Liver (tissue), 9 donors: Measurements from ENCODE around the gene RNF220. TPM values are rescaled to one million over a fixed set of nuclear protein-coding genes. Genes with fewer than 3 reads are reported as not detected.

ENCODE experiments used
- DNase-seq: peaks from one replicate; pipeline ENCODE4 v3.0.0-alpha.2; 2017; ENCODE audit warnings: low spot score
- H3K27ac ChIP-seq, 2 donors: one replicate each; pipeline ENCODE4 v1.7.0; 2013; ENCODE audit warnings: inconsistent platforms in 2 of 2, low read length in 2 of 2, control low read depth in 1 of 2, low read depth in 1 of 2, mild to moderate bottlenecking in 1 of 2
- H3K27me3 ChIP-seq, 4 donors: one replicate each; pipeline versions ENCODE4 v1.6.1 to v1.7.0; 2013; ENCODE audit warnings: low read length in 3 of 4, inconsistent platforms in 1 of 4, mild to moderate bottlenecking in 1 of 4, moderate library complexity in 1 of 4; ENCODE audit not compliant: control insufficient read depth in 4 of 4, insufficient read depth in 4 of 4
- H3K36me3 ChIP-seq, 4 donors: one replicate each; pipeline versions ENCODE4 v1.6.1 to v1.7.0; 2013; ENCODE audit warnings: low read length in 3 of 4, mild to moderate bottlenecking in 3 of 4, low read depth in 1 of 4, moderate library complexity in 1 of 4; ENCODE audit not compliant: control insufficient read depth in 4 of 4, insufficient read depth in 3 of 4
- H3K4me1 ChIP-seq, 4 donors: one replicate each; pipeline versions ENCODE4 v1.6.1 to v1.7.0; 2013; ENCODE audit warnings: low read length in 3 of 4, mild to moderate bottlenecking in 3 of 4, moderate library complexity in 1 of 4; ENCODE audit not compliant: control insufficient read depth in 4 of 4, insufficient read depth in 4 of 4
- H3K4me3 ChIP-seq, 3 donors: one replicate each; pipeline versions ENCODE4 v1.6.1 to v1.7.0; 2013; ENCODE audit warnings: low read length in 3 of 3, control low read depth in 1 of 3, low read depth in 1 of 3, mild to moderate bottlenecking in 1 of 3
- H3K9ac ChIP-seq, 2 donors: one replicate each; pipeline ENCODE4 v1.7.0; 2013; ENCODE audit warnings: low read length in 2 of 2, mild to moderate bottlenecking in 2 of 2, moderate library complexity in 2 of 2, control low read depth in 1 of 2, low read depth in 1 of 2
- H3K9me3 ChIP-seq, 4 donors: one replicate each; pipeline versions ENCODE4 v1.6.1 to v1.7.0; 2013; ENCODE audit warnings: low read length in 3 of 4; ENCODE audit not compliant: control insufficient read depth in 4 of 4
- ATF3 ChIP-seq: IDR thresholded peaks from 2 replicates; pipeline ENCODE4 v1.6.1; 2016; ENCODE audit warnings: antibody characterized with exemption
- CTCF ChIP-seq: fragments of 150-350 bp; IDR thresholded peaks from 2 replicates; pipeline ENCODE4 v1.5.1; 2017; ENCODE audit warnings: improper control_type of control experiment, low read depth, low read length; ENCODE audit not compliant: missing input control
- EGR1 ChIP-seq, 2 donors: IDR thresholded peaks; 2 replicates each; pipeline ENCODE4 v1.6.1; 2016 to 2018; ENCODE audit warnings: antibody characterized with exemption in 2 of 2, low read depth in 2 of 2
- FOXA1 ChIP-seq: IDR thresholded peaks from 2 replicates; pipeline ENCODE4 v1.6.1; 2016; ENCODE audit warnings: antibody characterized with exemption
- FOXA2 ChIP-seq: IDR thresholded peaks from 2 replicates; pipeline ENCODE4 v1.6.1; 2016; ENCODE audit warnings: antibody characterized with exemption
- GABPA ChIP-seq, 2 donors: IDR thresholded peaks in 1 of 2; conservative IDR thresholded peaks in 1 of 2; 2 replicates each; pipeline ENCODE4 v1.6.1; 2016; ENCODE audit warnings: antibody characterized with exemption in 2 of 2, mild to moderate bottlenecking in 1 of 2, moderate library complexity in 1 of 2
- HNF4A ChIP-seq, 2 donors: conservative IDR thresholded peaks; 2 replicates each; pipeline ENCODE4 v1.6.1; 2016; ENCODE audit warnings: antibody characterized with exemption in 2 of 2, mild to moderate bottlenecking in 2 of 2
- HNF4G ChIP-seq: IDR thresholded peaks from 2 replicates; pipeline ENCODE4 v1.6.1; 2016; ENCODE audit warnings: antibody characterized with exemption
- JUND ChIP-seq, 2 donors: IDR thresholded peaks; 2 replicates each; pipeline ENCODE4 v1.6.1; 2016; ENCODE audit warnings: antibody characterized with exemption in 2 of 2
- NR2F2 ChIP-seq: IDR thresholded peaks from 2 replicates; pipeline ENCODE4 v1.6.1; 2016; ENCODE audit warnings: antibody characterized with exemption
- RAD21 ChIP-seq, 2 donors: IDR thresholded peaks; 2 replicates each; pipeline ENCODE4 v1.6.1; 2016; ENCODE audit warnings: antibody characterized with exemption in 2 of 2, mild to moderate bottlenecking in 2 of 2
- RXRA ChIP-seq, 2 donors: IDR thresholded peaks; 2 replicates each; pipeline ENCODE4 v1.6.1; 2017 to 2018; ENCODE audit warnings: antibody characterized with exemption in 2 of 2, mild to moderate bottlenecking in 1 of 2
- SP1 ChIP-seq: IDR thresholded peaks from 2 replicates; pipeline ENCODE4 v1.6.1; 2018; ENCODE audit warnings: antibody characterized with exemption, mild to moderate bottlenecking
- TAF1 ChIP-seq: conservative IDR thresholded peaks from 2 replicates; pipeline ENCODE4 v1.6.1; 2016; ENCODE audit warnings: antibody characterized with exemption, mild to moderate bottlenecking
- YY1 ChIP-seq: IDR thresholded peaks from 2 replicates; pipeline ENCODE4 v1.6.1; 2016; ENCODE audit warnings: antibody characterized with exemption, mild to moderate bottlenecking
- WGBS: extraction: QIAGEN DNeasy Blood & Tissue Kit; methylation state at CpG from one replicate; pipeline ENCODE4 v1.1.7; 2013; 5-methylcytosine and 5-hydroxymethylcytosine counted together
- polyA plus RNA-seq, 2 donors: library from polyadenylated mRNA; stranded (reverse) in 1 of 2; unstranded in 1 of 2; fragments of 200-250 nt in 1 of 2; fragments of >200 nt in 1 of 2; fragmentation: Nextera tagmentation in 1 of 2; extraction: Ambion mirVana in 1 of 2; gene quantifications; one replicate each; pipeline versions ENCODE4 v1.2.1 to v1.2.3, GENCODE V29; 2013 to 2015
- total RNA-seq, 2 donors: library from RNA; depleted of rRNA; stranded (reverse); fragments of >200 nt; gene quantifications; one replicate each; pipeline ENCODE4 v1.2.3, GENCODE V29; 2014
- TF ChIP-seq, protein P1 (sequence below): IDR thresholded peaks from 2 replicates; pipeline ENCODE4 v1.6.1; 2016; ENCODE audit warnings: antibody characterized with exemption
- TF ChIP-seq, protein P2 (sequence below): IDR thresholded peaks from 2 replicates; pipeline ENCODE4 v1.6.1; 2016; ENCODE audit warnings: antibody characterized with exemption
- TF ChIP-seq, protein P3 (sequence below): IDR thresholded peaks from 2 replicates; pipeline ENCODE4 v1.6.1; 2016; ENCODE audit warnings: antibody characterized with exemption, mild to moderate bottlenecking
- donor health status: healthy.
- donor health status: healthy.
- donor health status: healthy.
- donor health status: healthy.
- donor health status: healthy.

RNF220 gene
- total and polyA plus RNA-seq, 4 donors = 18.2 to 35.8 (median 26.1) TPM

DNA sequence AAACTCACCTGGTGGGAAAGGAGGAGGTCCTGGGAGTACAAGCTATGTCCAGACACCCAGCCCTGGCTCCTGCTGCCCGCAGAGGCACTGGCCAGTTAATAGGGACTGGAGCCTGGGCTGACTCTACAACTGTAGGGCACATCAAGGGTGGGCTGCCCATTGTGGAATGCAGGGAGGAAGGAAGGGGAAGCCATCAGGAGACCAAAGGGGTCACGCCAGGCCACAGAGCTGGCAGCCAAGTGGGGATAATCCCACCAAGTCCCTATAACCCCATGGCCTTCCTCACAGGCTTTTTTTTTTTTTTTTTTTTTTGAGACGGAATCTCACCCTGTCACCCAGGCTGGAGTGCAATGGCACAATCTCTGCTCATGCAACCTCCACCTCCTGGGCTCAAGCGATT is 254.5 kb downstream of the RNF220 start:
- Histone ChIP-seq H3K4me1 (peaks cover 9 to 33% (median 19%) of the 10 kb centered on the region in 4 donors), H3K9ac (no peak overlapping the region), H3K4me3 (no peak overlapping the region), H3K9me3 (no peaks in the 10 kb centered on the region), H3K27me3 (no peaks in the 10 kb centered on the region), H3K36me3 (peaks cover 0 to 6% (median 5%) of the 10 kb centered on the region in 4 donors), H3K27ac (peak overlapping the region; percentile 74 to 78)
- TF ChIP-seq YY1 (no peak), FOXA2 (no peak), RAD21 (IDR thresholded peaks at IDR 0.05) (no peak), HNF4G (no peak), RXRA (IDR thresholded peaks at IDR 0.05) (no peak), JUND (IDR thresholded peaks at IDR 0.05) (no peak), ATF3 (no peak), NR2F2 (no peak), SP1 (no peak), FOXA1 (no peak), CTCF (no peak), HNF4A (conservative IDR thresholded peaks at IDR 0.05) (no peak), EGR1 (IDR thresholded peaks at IDR 0.05; ENCODE audit: low read depth in 2 of 2) (no peak)
- TF ChIP-seq, protein P1, sequence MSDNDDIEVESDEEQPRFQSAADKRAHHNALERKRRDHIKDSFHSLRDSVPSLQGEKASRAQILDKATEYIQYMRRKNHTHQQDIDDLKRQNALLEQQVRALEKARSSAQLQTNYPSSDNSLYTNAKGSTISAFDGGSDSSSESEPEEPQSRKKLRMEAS = no peak
- TF ChIP-seq, protein P2, sequence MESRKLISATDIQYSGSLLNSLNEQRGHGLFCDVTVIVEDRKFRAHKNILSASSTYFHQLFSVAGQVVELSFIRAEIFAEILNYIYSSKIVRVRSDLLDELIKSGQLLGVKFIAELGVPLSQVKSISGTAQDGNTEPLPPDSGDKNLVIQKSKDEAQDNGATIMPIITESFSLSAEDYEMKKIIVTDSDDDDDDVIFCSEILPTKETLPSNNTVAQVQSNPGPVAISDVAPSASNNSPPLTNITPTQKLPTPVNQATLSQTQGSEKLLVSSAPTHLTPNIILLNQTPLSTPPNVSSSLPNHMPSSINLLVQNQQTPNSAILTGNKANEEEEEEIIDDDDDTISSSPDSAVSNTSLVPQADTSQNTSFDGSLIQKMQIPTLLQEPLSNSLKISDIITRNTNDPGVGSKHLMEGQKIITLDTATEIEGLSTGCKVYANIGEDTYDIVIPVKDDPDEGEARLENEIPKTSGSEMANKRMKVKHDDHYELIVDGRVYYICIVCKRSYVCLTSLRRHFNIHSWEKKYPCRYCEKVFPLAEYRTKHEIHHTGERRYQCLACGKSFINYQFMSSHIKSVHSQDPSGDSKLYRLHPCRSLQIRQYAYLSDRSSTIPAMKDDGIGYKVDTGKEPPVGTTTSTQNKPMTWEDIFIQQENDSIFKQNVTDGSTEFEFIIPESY = no peak
- DNase-seq = no peak
- WGBS = 94% methylated on average over 4 of the region's 4 CpGs

GRCh38 chr1:44660176-44660575 is 255.1 kb downstream of the RNF220 start:
- H3K9me3 ChIP-seq = no peaks in the 10 kb centered on the region
- peak overlapping the region in 1 of 2 donors; percentile 55 for H3K9ac ChIP-seq
- H3K27me3 ChIP-seq = no peaks in the 10 kb centered on the region
- H3K4me1 ChIP-seq = peaks cover 9 to 33% (median 19%) of the 10 kb centered on the region in 4 donors
- peak overlapping the region; percentile 74 to 78 for H3K27ac ChIP-seq
- WGBS = 30% methylated on average over 9 of the region's 9 CpGs
- H3K4me3 ChIP-seq = no peak overlapping the region
- H3K36me3 ChIP-seq = peaks cover 0 to 4% (median 0%) of the 10 kb centered on the region in 4 donors
- no peak for DNase-seq
- TF ChIP-seq RAD21 (IDR thresholded peaks at IDR 0.05) = peak; percentile 44 to 58
- TF ChIP-seq TAF1 = peak; percentile 47
- TF ChIP-seq, protein P1 = peak; percentile 84
- TF ChIP-seq GABPA (IDR thresholded peaks at IDR 0.05 in 1 of 2, conservative IDR thresholded peaks at IDR 0.05 in 1 of 2) = no peak
- TF ChIP-seq, protein P3, sequence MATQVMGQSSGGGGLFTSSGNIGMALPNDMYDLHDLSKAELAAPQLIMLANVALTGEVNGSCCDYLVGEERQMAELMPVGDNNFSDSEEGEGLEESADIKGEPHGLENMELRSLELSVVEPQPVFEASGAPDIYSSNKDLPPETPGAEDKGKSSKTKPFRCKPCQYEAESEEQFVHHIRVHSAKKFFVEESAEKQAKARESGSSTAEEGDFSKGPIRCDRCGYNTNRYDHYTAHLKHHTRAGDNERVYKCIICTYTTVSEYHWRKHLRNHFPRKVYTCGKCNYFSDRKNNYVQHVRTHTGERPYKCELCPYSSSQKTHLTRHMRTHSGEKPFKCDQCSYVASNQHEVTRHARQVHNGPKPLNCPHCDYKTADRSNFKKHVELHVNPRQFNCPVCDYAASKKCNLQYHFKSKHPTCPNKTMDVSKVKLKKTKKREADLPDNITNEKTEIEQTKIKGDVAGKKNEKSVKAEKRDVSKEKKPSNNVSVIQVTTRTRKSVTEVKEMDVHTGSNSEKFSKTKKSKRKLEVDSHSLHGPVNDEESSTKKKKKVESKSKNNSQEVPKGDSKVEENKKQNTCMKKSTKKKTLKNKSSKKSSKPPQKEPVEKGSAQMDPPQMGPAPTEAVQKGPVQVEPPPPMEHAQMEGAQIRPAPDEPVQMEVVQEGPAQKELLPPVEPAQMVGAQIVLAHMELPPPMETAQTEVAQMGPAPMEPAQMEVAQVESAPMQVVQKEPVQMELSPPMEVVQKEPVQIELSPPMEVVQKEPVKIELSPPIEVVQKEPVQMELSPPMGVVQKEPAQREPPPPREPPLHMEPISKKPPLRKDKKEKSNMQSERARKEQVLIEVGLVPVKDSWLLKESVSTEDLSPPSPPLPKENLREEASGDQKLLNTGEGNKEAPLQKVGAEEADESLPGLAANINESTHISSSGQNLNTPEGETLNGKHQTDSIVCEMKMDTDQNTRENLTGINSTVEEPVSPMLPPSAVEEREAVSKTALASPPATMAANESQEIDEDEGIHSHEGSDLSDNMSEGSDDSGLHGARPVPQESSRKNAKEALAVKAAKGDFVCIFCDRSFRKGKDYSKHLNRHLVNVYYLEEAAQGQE = peak; percentile 75
- peak; percentile 82 for TF ChIP-seq FOXA1
- TF ChIP-seq ATF3 = peak; percentile 34
- peak; percentile 87 for TF ChIP-seq FOXA2
- no peak for TF ChIP-seq CTCF
- peak; percentile 83 for TF ChIP-seq YY1
- TF ChIP-seq HNF4G = no peak
- TF ChIP-seq, protein P2 = no peak
- no peak for TF ChIP-seq JUND (IDR thresholded peaks at IDR 0.05)
- TF ChIP-seq HNF4A (conservative IDR thresholded peaks at IDR 0.05) = peak; percentile 59 to 80
- TF ChIP-seq RXRA (IDR thresholded peaks at IDR 0.05) = peak; percentile 85 to 90
- TF ChIP-seq NR2F2 = peak; percentile 19
- peak; percentile 44 to 70 for TF ChIP-seq EGR1 (IDR thresholded peaks at IDR 0.05; ENCODE audit: low read depth in 2 of 2)
